Measurements from ENCODE around the gene NMT1.

Gene NMT1

DNA sequence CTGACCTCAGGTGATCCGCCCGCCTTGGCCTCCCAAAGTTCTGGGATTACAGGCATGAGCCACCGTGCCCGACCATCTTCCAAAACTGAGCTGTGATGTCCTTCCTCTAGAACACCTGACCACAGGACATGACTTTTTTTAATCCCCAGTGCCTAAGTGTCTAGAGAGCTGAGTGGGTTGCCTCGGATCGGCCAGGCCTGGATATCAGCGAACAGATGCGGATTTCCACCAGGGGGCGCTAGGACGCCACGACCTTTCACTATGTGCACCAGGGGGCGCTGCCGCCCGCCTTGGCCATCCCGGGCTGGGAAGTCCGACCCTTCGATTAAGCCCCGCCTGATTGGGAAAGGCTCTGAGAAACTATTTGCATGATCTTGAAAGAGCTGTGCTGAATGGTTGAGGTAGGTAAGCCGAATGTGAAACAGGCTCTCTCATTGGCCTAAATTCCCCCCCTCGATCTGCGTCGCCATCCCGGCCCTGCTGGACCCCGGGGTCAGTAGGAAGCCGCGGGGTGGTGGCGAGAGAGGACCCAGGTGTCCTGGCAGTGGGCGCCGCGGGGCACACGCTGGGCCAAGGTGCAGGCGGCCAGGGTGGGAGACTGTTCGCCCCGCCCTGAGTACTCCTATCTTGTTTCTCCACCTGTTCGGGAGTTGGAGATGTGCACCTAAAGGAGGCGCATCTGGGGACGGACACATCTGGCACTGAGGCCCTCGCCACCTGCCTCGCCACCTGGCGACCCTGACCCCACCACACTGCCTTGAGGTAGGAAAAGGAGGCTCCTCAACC is 74.3 kb downstream of the NMT1 start, which contains the start of gene ACBD4:
Gene ACBD4 (plus strand): TSS at position 496 of the 786 bp plus-strand sequence. CDS start 458 bp downstream, outside the sequence.
- peak; percentile 78 for TF ChIP-seq POLR2AphosphoS5 (IDR thresholded peaks at IDR 0.05; ENCODE audit: low read depth, low read length)
- TF ChIP-seq TAF1 (IDR thresholded peaks at IDR 0.05; ENCODE audit: borderline replicate concordance, insufficient read depth, low read length) = 0 out of 2 replicates have a peak, but pooled peaks have one; percentile 15
- TF ChIP-seq, protein P1, sequence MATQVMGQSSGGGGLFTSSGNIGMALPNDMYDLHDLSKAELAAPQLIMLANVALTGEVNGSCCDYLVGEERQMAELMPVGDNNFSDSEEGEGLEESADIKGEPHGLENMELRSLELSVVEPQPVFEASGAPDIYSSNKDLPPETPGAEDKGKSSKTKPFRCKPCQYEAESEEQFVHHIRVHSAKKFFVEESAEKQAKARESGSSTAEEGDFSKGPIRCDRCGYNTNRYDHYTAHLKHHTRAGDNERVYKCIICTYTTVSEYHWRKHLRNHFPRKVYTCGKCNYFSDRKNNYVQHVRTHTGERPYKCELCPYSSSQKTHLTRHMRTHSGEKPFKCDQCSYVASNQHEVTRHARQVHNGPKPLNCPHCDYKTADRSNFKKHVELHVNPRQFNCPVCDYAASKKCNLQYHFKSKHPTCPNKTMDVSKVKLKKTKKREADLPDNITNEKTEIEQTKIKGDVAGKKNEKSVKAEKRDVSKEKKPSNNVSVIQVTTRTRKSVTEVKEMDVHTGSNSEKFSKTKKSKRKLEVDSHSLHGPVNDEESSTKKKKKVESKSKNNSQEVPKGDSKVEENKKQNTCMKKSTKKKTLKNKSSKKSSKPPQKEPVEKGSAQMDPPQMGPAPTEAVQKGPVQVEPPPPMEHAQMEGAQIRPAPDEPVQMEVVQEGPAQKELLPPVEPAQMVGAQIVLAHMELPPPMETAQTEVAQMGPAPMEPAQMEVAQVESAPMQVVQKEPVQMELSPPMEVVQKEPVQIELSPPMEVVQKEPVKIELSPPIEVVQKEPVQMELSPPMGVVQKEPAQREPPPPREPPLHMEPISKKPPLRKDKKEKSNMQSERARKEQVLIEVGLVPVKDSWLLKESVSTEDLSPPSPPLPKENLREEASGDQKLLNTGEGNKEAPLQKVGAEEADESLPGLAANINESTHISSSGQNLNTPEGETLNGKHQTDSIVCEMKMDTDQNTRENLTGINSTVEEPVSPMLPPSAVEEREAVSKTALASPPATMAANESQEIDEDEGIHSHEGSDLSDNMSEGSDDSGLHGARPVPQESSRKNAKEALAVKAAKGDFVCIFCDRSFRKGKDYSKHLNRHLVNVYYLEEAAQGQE (IDR thresholded peaks at IDR 0.05; ENCODE audit: insufficient read depth in 1 of 2, low read depth in 2 of 2, low read length in 2 of 2) = no peak
- peak; percentile 89 for TF ChIP-seq FOXP2 (optimal IDR thresholded peaks at IDR 0.05; ENCODE audit: borderline replicate concordance, extremely low read depth, extremely low read length, insufficient read depth)
- no peak for TF ChIP-seq SIN3A (IDR thresholded peaks at IDR 0.05; ENCODE audit: borderline replicate concordance, insufficient read depth, low read length)

DNA sequence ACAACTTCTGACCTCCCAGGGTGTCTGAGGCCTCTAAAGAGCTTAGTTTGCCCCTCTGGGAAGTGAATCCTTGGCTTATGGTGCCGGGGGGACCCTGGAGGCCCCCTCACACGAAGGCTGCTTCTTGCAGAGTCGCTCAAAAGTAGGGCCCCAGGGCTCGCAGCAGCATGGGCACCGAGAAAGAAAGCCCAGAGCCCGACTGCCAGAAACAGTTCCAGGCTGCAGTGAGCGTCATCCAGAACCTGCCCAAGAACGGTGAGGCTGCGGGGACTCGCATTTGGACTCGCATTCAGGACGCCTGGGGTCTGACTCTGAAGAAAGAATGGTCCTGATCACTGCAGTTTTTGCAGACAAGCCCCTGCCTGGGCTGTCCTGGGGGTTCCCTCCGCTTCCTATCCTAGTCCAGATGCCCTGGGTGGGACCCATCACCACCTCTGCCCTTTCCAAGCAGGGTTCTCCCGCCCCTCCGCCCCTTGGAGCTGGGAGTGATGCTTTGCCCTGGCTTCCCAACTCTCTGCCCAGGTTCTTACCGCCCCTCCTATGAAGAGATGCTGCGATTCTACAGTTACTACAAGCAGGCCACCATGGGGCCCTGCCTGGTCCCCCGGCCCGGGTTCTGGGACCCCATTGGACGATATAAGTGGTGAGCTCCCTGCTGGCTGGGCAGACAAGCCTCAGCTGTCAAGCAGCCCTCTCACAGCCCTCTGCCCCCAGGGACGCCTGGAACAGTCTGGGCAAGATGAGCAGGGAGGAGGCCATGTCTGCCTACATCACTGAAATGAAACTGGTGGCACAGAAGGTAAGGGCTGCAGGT is 75.1 kb downstream of the NMT1 start:
- TF ChIP-seq SIN3A (IDR thresholded peaks at IDR 0.05; ENCODE audit: borderline replicate concordance, insufficient read depth, low read length) (no peak), TAF1 (IDR thresholded peaks at IDR 0.05; ENCODE audit: borderline replicate concordance, insufficient read depth, low read length) (no peak), POLR2AphosphoS5 (IDR thresholded peaks at IDR 0.05; ENCODE audit: low read depth, low read length) (no peak), FOXP2 (optimal IDR thresholded peaks at IDR 0.05; ENCODE audit: borderline replicate concordance, extremely low read depth, extremely low read length, insufficient read depth) (no peak)
- TF ChIP-seq, protein P1 (IDR thresholded peaks at IDR 0.05; ENCODE audit: insufficient read depth in 1 of 2, low read depth in 2 of 2, low read length in 2 of 2) = no peak

DNA sequence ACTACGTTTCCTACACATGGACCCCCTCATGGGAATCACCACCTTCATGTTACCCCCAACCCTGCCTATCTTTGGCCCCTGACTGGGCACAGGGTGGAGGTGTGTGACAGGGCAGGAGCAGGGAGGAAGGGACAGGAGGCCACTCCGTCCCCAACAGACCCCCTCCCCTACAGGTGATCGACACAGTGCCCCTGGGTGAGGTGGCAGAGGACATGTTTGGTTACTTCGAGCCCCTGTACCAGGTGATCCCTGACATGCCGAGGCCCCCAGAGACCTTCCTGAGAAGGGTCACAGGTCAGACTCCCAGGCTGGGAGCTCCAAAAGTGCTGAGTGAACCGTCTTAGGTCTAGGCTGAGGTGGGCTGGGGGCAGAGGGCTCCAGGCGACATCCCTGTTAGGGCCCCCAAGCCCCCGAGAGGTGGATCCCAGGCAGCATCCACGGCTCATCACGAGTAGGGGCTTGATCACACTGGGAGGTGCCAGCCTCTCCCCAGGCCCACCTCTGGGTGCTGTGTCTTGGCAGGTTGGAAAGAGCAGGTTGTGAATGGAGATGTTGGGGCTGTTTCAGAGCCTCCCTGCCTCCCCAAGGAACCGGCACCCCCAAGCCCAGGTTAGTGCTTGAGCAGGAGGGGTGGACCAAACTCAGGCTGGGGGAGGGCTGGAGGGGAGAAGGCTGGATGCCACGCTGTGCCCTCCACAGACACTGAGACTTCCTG is 75.9 kb downstream of the NMT1 start:
- TF ChIP-seq TAF1 (IDR thresholded peaks at IDR 0.05; ENCODE audit: borderline replicate concordance, insufficient read depth, low read length) (no peak), SIN3A (IDR thresholded peaks at IDR 0.05; ENCODE audit: borderline replicate concordance, insufficient read depth, low read length) (no peak), POLR2AphosphoS5 (IDR thresholded peaks at IDR 0.05; ENCODE audit: low read depth, low read length) (no peak), FOXP2 (optimal IDR thresholded peaks at IDR 0.05; ENCODE audit: borderline replicate concordance, extremely low read depth, extremely low read length, insufficient read depth) (no peak)
- TF ChIP-seq, protein P1 (IDR thresholded peaks at IDR 0.05; ENCODE audit: insufficient read depth in 1 of 2, low read depth in 2 of 2, low read length in 2 of 2) = no peak

DNA sequence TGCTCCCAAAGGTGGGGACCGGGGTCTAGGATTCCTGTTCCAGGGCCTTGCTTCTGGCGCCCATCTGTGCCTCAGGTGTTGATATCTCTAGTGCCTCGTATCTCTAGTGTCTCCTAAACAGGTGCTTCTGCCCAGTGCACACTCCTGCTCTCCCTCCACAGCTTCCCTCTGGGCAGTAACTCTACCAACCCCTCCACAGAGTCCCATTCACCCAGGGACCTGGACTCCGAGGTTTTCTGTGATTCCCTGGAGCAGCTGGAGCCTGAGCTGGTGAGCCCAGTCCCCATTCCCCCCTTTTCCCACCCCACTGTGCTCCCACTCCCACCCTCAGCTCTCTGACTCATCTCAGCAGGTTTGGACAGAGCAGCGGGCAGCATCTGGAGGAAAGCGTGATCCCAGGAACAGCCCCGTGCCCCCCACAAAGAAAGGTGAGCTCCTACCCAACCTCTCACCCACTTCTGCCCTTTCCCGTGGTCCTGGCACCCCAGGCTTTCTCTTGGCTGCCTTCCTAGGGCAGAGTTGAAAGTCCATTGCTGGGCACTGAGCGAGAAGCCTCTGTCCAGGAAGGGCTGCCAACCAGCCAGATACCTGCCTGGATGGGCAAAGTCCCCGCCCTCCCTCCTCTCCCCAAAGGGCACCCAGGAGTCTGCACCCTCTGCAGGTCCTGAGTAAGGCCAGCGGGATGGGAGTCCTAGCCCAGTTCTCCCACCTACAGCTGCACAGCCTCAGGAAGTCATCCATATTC is 76.6 kb downstream of the NMT1 start:
- no peak for TF ChIP-seq TAF1 (IDR thresholded peaks at IDR 0.05; ENCODE audit: borderline replicate concordance, insufficient read depth, low read length)
- TF ChIP-seq POLR2AphosphoS5 (IDR thresholded peaks at IDR 0.05; ENCODE audit: low read depth, low read length) = no peak
- TF ChIP-seq, protein P1 (IDR thresholded peaks at IDR 0.05; ENCODE audit: insufficient read depth in 1 of 2, low read depth in 2 of 2, low read length in 2 of 2) = no peak
- no peak for TF ChIP-seq FOXP2 (optimal IDR thresholded peaks at IDR 0.05; ENCODE audit: borderline replicate concordance, extremely low read depth, extremely low read length, insufficient read depth)
- TF ChIP-seq SIN3A (IDR thresholded peaks at IDR 0.05; ENCODE audit: borderline replicate concordance, insufficient read depth, low read length) = no peak
